ENCODE data around the gene LRRC42.

The LRRC42 gene

DNA sequence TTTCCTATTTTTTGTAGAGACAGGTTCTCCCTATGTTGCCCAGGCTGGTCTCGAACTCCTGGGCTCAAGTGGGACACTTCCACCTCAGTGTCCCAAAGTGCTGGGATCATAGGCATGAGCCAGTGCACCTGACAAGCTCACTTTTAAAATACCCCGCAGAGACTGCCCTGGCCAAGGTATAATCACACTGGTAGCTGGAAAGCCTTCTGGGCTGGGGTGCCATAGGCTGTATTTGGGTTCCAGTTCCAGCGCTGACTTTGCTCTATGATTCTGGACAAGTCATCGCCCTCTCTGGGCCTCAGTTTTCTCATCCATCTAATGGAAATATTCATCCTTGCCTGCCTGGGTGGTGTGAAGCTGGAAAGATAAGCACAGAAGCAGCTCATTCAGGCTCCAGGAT is 61.5 kb downstream of the LRRC42 start:
- no peak for DNase-seq

DNA sequence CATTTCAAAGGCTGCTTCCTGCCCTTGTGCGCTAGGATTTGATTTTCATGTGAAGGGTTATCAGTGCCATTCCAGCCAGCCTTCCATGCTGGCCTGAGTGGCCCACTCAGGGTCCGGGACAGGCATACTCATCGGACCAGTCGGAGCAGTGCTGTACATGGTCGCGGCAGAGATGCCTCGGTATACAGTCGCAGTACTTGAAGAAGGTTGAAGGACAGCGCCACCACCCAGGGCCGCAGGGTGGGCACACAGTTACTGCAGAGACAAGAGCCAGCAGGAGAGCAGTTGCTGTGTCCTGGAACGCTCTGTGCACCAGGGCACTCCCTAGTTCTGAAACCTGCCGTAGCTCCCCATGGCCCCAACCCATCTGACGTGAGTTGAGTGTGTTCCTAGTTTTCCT is 62.7 kb downstream of the LRRC42 start:
- no peak for DNase-seq

DNA sequence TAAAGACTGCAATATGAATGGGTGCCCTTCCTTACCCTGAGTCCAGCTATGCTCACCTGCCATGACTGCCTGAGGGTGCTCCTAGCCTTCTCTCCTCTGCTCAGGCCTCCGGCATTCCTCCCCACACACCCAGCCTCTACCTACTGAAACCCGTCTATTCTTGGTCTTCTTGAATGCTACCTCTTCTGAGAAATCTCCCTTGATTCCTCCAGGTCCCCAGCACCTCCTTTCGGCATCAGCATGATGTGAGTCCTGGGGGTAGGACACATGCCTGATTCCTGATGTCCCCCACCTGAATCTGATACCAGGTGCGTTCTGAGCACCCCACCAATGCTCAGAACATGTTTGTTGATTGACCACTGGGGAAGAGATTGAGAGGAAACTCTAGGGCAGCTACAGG is 63.3 kb downstream of the LRRC42 start:
- DNase-seq = no peak

DNA sequence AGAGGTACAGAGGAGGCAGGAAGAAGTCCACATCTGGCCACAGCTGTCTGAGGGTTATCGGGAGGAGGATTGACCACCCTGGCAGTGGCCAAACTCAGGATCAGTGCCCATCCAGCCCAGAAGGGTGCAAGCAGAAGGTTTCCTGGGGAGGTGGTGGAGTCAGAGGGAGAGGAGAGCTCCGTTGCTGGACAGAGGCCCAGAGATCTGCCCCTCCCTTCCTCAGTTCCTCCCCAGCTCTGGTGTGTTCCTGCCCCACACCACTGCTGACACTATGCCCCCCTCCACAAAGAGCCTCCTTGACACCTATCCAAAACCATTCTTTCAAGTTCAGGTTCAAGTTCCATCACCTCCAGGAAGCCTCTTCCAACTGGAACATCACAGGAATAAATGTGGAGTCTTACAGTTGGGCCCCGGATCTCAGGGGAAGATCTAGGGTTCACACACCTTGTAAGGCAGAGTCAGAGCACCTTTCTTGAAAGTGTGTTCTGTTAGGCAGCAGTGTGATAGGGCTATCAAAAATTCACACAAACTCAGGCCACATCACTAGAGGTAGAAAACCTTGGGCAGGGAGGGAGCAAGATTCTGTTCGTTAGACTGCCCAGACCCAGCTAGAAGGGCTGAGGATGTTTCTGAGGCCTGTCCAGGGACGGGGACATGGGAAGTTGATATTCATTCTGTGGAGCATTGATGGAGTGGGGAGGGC is 64.4 kb downstream of the LRRC42 start:
- no peak for DNase-seq

DNA sequence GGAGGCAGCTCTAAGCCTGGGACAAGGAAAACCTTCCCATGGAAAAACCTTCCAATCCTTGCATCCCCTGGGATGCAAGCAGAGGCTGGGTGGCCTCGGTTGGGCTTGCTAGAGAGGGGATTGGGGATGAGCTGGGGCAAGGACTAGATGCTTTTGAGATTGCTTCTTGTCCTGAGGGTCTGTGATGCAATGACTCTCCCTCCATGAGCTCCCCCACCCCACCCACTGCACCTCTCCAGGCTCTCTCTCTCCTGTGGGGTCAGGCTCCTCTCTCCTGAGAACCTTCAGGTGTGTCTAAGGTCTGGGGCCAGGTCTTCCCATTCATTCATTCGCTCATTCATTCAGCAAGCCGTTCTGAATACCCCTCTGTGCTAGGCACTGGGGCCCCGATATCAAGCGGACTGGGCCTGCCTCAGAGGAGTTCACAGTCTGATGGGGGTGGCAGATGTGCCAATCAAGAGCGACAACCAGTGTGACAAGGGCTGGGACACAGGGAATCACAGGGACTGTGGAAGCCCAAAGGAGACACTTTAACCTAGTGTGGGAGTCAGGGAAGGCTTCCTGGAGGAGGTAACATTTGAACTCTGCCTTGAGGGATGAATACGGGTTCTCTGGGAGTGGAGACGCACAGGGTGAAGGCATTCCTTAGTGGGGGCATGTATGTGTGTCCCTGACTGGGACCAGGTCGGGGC is 65.3 kb downstream of the LRRC42 start:
- no peak for DNase-seq

DNA sequence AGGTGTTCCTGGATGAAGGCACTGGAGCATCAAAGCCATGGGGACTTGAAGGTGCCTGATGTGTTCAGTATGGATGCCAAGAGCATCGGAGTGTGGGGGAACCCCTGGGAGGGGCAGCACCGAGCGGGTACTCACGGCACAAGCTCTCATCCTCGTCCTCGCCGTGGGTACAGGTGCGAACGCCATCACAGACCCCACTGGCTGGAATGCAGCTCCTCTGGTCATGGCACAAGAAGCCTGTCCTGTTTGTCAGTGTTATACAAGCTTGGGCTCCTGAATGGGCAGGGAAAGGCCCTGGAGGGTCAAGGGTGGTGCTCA is 65.8 kb downstream of the LRRC42 start:
- DNase-seq = no peak

DNA sequence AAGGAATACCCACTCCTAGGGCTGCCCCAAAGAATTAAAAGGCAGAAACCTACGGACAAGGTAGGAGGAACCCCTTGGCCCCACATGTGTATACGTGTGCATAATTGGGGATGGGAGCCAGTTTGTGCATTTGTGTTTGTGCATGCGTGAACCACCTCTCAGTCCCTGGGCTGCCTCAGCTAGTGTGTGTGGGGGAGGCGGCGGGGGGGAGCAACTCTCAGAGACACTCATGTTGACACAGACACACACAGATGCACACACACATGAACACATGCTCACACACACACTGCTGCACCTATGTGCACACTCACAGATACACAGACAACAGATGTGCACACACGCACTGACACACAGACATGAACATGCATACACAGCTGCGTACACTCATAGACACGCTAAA is 66.7 kb downstream of the LRRC42 start:
- DNase-seq = no peak

DNA sequence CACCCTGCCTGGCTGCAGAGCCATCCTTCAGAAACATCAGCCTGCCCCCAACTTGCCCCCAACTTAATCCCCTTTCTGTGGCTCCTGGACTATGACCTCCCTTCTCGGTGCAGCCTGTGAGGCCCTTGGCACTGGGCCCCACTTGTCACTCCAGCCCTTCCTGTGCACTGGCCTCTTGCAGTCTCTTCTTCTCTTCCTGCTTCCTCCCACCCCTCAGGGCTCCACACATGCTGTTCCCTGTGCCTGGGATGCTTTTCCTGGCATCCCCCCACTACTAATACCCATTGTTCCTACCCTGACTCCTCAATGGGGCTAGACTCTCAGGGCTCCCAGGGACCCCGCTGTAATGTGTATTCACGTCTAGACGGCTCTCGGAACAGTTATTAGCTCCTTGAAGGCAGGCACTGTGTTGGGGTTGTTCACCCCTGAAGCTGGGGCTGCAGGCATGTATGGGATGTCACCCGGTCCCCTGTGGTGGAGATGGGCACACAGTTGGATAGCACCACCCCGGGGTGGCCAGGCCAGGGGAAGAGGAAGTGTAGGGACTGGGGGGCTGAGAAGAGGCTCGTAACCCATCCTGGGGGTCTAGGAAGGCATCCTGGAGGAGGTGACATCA is 67.4 kb downstream of the LRRC42 start:
- no peak for DNase-seq

DNA sequence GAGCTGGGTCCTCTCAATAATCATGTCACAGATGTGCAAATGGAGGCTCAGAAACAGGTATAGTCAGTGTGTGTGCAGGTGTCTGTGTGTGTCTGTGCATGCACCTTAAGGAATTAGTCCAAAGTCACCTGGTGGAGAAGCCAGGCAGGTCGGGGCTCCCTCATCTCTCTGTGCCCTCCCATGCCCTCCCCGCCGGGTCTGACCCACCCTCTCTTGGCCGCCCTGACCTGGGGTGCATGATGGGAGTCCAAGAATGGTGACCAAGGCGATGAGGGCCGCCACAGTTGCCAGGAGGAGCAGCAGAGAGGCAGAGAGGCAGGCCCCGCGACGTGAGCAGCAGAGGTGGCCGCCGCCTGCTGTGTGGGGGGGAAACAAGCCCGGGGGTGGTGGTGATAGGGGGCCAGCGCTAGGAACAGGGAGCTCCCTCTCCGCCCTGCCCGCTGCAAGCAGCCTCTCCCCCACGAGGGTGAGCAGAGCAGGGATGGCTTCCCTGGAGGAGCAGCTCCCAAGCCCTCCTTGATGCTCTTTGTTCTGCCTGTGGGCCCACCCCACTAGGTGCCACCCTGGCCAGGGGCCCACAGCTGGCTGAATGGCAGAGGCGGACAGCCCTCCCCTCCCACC is 68.0 kb downstream of the LRRC42 start:
- DNase-seq = no peak

DNA sequence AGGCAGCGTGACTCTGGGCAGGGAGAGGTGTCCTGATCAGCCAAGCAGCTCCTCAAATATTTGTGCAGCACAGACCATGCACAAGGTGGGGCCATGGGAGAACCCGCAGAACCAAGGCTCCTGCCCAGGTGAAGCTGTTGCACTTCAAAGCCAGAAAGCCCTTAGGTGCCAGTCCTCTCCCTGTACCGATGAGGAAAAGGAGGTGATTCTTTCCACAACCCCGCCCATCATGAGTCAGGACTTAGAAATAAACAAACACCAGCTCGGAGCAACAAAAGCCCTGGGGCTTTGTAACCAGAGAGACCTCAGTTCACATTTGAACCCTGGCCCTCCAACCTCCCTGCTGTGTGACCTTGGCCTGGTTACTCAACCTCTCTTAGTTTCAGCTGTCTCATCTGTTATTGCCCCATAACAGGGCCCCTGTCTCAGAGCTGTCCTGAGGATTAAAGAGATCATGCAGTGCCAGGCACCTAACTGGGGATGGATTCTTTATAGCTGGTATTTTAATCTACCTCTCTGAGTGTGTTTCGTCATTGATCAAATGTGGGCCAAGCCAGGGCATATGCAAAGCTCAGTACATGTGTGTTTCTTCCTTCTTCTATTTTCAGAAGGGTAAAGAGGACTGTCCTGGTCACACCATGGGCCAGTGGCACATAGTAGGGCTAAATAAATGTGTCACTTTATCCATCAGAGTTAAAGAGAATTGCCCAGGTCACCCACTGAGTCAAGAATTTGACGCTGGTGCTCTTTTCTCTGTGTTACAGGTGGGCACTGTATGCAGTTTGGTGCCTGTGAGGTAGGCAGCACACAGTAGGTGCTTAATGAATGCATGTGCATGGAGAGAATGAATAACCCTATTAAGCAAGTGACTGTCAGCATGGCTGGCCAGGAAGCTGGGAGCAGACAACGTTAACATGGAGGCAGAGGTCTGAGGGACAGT is 70.5 kb downstream of the LRRC42 start:
- DNase-seq = no peak

Measured in activated T-cell treated with anti-CD3 and anti-CD28 coated beads for 4 hours (primary cell).